Tibial nerve (tissue), 4 donors: ENCODE data around the gene RASSF7.

ENCODE experiments used
- EP300 ChIP-seq, 2 donors: sonication (generic); formaldehyde crosslinking; IDR thresholded peaks; one replicate each; pipeline ENCODE4 v1.6.1; 2017; ENCODE audit warnings: antibody characterized with exemption in 2 of 2, mild to moderate bottlenecking in 1 of 2
- POLR2A ChIP-seq, 2 donors: fragments of 450-650 bp; IDR thresholded peaks; one replicate each; pipeline ENCODE4 v1.6.1; 2017; ENCODE audit warnings: antibody characterized with exemption in 2 of 2, mild to moderate bottlenecking in 2 of 2, moderate library complexity in 2 of 2
- TF ChIP-seq, protein P1 (sequence below), 5 experiments: fragments of 200-600 bp in 3 of 5; fragments of 450-650 bp in 2 of 5; sonication (generic) in 3 of 5; IDR thresholded peaks; one replicate each; pipeline ENCODE4 v1.5.1; 2016 to 2019; ENCODE audit warnings: antibody characterized with exemption in 5 of 5, mild to moderate bottlenecking in 3 of 5, moderate library complexity in 2 of 5

DNA sequence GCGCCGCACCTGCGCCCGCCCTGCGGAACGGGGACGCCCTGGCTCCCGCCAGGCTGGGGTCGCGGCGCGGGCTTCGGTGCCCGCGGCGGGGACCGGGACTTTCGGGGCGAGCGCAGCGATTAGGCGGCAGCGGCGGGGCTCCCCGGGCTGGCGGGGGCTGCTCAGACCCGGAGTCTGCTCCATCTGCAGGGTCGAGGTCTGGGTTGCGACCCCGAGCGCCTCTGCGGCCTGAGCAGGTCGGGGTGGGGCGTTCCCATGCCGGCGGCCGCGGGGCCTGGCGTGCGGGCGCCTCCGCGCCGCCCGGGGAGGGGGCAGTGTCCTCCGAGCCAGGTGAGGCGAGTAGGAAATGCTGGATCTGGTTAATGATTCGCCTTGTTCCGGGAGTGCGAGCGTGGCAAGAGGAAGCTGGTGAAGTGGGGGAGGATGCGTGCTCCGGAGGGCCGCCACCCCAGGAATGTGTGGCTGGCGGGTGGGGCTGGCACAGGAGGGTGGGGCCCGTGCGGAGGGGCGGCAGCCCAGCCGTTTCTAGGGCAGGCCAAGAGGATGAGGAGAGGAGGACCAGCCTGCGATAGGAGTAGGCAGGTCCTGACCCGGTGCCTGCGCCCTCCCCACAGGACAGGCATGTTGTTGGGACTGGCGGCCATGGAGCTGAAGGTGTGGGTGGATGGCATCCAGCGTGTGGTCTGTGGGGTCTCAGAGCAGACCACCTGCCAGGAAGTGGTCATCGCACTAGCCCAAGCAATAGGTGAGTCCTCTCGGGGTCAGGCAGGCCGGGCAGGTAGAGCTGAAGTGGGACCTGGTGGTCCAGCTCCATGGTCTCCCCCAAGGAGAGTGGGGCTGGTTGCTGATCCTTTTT is 606 bp downstream of the RASSF7 start:
- TF ChIP-seq, protein P1, sequence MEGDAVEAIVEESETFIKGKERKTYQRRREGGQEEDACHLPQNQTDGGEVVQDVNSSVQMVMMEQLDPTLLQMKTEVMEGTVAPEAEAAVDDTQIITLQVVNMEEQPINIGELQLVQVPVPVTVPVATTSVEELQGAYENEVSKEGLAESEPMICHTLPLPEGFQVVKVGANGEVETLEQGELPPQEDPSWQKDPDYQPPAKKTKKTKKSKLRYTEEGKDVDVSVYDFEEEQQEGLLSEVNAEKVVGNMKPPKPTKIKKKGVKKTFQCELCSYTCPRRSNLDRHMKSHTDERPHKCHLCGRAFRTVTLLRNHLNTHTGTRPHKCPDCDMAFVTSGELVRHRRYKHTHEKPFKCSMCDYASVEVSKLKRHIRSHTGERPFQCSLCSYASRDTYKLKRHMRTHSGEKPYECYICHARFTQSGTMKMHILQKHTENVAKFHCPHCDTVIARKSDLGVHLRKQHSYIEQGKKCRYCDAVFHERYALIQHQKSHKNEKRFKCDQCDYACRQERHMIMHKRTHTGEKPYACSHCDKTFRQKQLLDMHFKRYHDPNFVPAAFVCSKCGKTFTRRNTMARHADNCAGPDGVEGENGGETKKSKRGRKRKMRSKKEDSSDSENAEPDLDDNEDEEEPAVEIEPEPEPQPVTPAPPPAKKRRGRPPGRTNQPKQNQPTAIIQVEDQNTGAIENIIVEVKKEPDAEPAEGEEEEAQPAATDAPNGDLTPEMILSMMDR (IDR thresholded peaks at IDR 0.05) = no peak
- TF ChIP-seq POLR2A (IDR thresholded peaks at IDR 0.05) = no peak
- TF ChIP-seq EP300 (IDR thresholded peaks at IDR 0.05) = no peak
